ENCODE results near the gene ST6GALNAC5.

Gene ST6GALNAC5

GRCh38 chr1:76865696-76866286 lies 1.5 kb upstream of the ST6GALNAC5 start:
- no CpG with 5 or more reads among the region's 2 CpGs for WGBS (ENCODE audit: insufficient coverage)
- peaks cover 21 to 58% (median 30%) of the 10 kb centered on the region in 5 experiments for H3K27me3 ChIP-seq (replicated peaks in 2 of 5; ENCODE audit: control insufficient read depth in 4 of 5, insufficient read depth in 5 of 5, low read length in 4 of 5)
- no peak overlapping the region for H3K27ac ChIP-seq (ENCODE audit: insufficient read depth in 1 of 2, low read depth in 1 of 2, low read length in 2 of 2, poor library complexity in 1 of 2, severe bottlenecking in 2 of 2)
- ChIA-PET POLR2A (no interaction called here), CTCF (no interaction called here)
- no peaks in the 10 kb centered on the region for H3K36me3 ChIP-seq (ENCODE audit: control insufficient read depth in 4 of 4, insufficient read depth in 4 of 4, low read length in 3 of 4)
- no peak for DNase-seq
- H3K4me1 ChIP-seq (ENCODE audit: control extremely low read depth in 1 of 4, control insufficient read depth in 4 of 4, insufficient read depth in 4 of 4, low read length in 3 of 4) = peaks cover 0 to 23% (median 19%) of the 10 kb centered on the region in 4 experiments
- no peaks in the 10 kb centered on the region for H3K9me3 ChIP-seq (ENCODE audit: control extremely low read depth in 1 of 5, control insufficient read depth in 4 of 5, insufficient read depth in 2 of 5, low read depth in 1 of 5, low read length in 4 of 5)
- no peak overlapping the region for H3K4me3 ChIP-seq (ENCODE audit: control insufficient read depth in 1 of 7, extremely low read depth in 1 of 7, insufficient read depth in 4 of 7, low read depth in 2 of 7, low read length in 6 of 7)

GRCh38 chr1:76866566-76866965 lies 714 bp upstream of the ST6GALNAC5 start:
- DNase-seq = no peak
- H3K27me3 ChIP-seq (replicated peaks in 2 of 5; ENCODE audit: control insufficient read depth in 4 of 5, insufficient read depth in 5 of 5, low read length in 4 of 5) = peaks cover 21 to 58% (median 29%) of the 10 kb centered on the region in 5 experiments
- no peak overlapping the region for H3K4me3 ChIP-seq (ENCODE audit: control insufficient read depth in 1 of 7, extremely low read depth in 1 of 7, insufficient read depth in 4 of 7, low read depth in 2 of 7, low read length in 6 of 7)
- no peak overlapping the region for H3K27ac ChIP-seq (ENCODE audit: insufficient read depth in 1 of 2, low read depth in 1 of 2, low read length in 2 of 2, poor library complexity in 1 of 2, severe bottlenecking in 2 of 2)
- no peaks in the 10 kb centered on the region for H3K9me3 ChIP-seq (ENCODE audit: control extremely low read depth in 1 of 5, control insufficient read depth in 4 of 5, insufficient read depth in 2 of 5, low read depth in 1 of 5, low read length in 4 of 5)
- WGBS (ENCODE audit: insufficient coverage) = no CpG with 5 or more reads among the region's 4 CpGs
- POLR2A ChIA-PET = no interaction called here
- H3K4me1 ChIP-seq (ENCODE audit: control extremely low read depth in 1 of 4, control insufficient read depth in 4 of 4, insufficient read depth in 4 of 4, low read length in 3 of 4) = peaks cover 0 to 23% (median 19%) of the 10 kb centered on the region in 4 experiments
- CTCF ChIA-PET = no interaction called here
- H3K36me3 ChIP-seq (ENCODE audit: control insufficient read depth in 4 of 4, insufficient read depth in 4 of 4, low read length in 3 of 4) = no peaks in the 10 kb centered on the region

- Histone ChIP-seq H3K9me3 (ENCODE audit: control extremely low read depth in 1 of 5, control insufficient read depth in 4 of 5, insufficient read depth in 2 of 5, low read depth in 1 of 5, low read length in 4 of 5) (no peaks in the 10 kb centered on the region), H3K27ac (ENCODE audit: insufficient read depth in 1 of 2, low read depth in 1 of 2, low read length in 2 of 2, poor library complexity in 1 of 2, severe bottlenecking in 2 of 2) (no peak overlapping the region), H3K4me1 (ENCODE audit: control extremely low read depth in 1 of 4, control insufficient read depth in 4 of 4, insufficient read depth in 4 of 4, low read length in 3 of 4) (peaks cover 0 to 23% (median 19%) of the 10 kb centered on the region in 4 experiments), H3K27me3 (replicated peaks in 2 of 5; ENCODE audit: control insufficient read depth in 4 of 5, insufficient read depth in 5 of 5, low read length in 4 of 5) (peaks cover 21 to 57% (median 26%) of the 10 kb centered on the region in 5 experiments), H3K36me3 (ENCODE audit: control insufficient read depth in 4 of 4, insufficient read depth in 4 of 4, low read length in 3 of 4) (no peaks in the 10 kb centered on the region), H3K4me3 (ENCODE audit: control insufficient read depth in 1 of 7, extremely low read depth in 1 of 7, insufficient read depth in 4 of 7, low read depth in 2 of 7, low read length in 6 of 7) (peak overlapping the region; percentile 23 to 80 (median 61))
- DNase-seq = peak; percentile 14 to 75 (median 60)
- under 1% methylated on average over 42 of the region's 65 CpGs for WGBS (ENCODE audit: insufficient coverage)
- ChIA-PET CTCF (no interaction called here), POLR2A (no interaction called here)
Measured at GRCh38 chr1:76868154-76868882, 1.0 kb downstream of the ST6GALNAC5 start.

GRCh38 chr1:76868916-76869315 lies 1.6 kb downstream of the ST6GALNAC5 start:
- Histone ChIP-seq H3K36me3 (ENCODE audit: control insufficient read depth in 4 of 4, insufficient read depth in 4 of 4, low read length in 3 of 4) (no peaks in the 10 kb centered on the region), H3K4me3 (ENCODE audit: control insufficient read depth in 1 of 7, extremely low read depth in 1 of 7, insufficient read depth in 4 of 7, low read depth in 2 of 7, low read length in 6 of 7) (peak overlapping the region in 6 of 7 experiments; percentile 39 to 80 (median 64)), H3K27me3 (replicated peaks in 2 of 5; ENCODE audit: control insufficient read depth in 4 of 5, insufficient read depth in 5 of 5, low read length in 4 of 5) (peaks cover 20 to 57% (median 26%) of the 10 kb centered on the region in 5 experiments), H3K4me1 (ENCODE audit: control extremely low read depth in 1 of 4, control insufficient read depth in 4 of 4, insufficient read depth in 4 of 4, low read length in 3 of 4) (peaks cover 0 to 23% (median 19%) of the 10 kb centered on the region in 4 experiments), H3K9me3 (ENCODE audit: control extremely low read depth in 1 of 5, control insufficient read depth in 4 of 5, insufficient read depth in 2 of 5, low read depth in 1 of 5, low read length in 4 of 5) (no peaks in the 10 kb centered on the region), H3K27ac (ENCODE audit: insufficient read depth in 1 of 2, low read depth in 1 of 2, low read length in 2 of 2, poor library complexity in 1 of 2, severe bottlenecking in 2 of 2) (no peak overlapping the region)
- 2% methylated on average over 19 of the region's 19 CpGs for WGBS (ENCODE audit: insufficient coverage)
- ChIA-PET CTCF (no interaction called here), POLR2A (no interaction called here)
- DNase-seq = peak in 2 of 3 donors; percentile 10 to 22

GRCh38 chr1:76870037-76870436 lies 2.8 kb downstream of the ST6GALNAC5 start:
- POLR2A ChIA-PET = no interaction called here
- Histone ChIP-seq H3K27me3 (replicated peaks in 2 of 5; ENCODE audit: control insufficient read depth in 4 of 5, insufficient read depth in 5 of 5, low read length in 4 of 5) (peaks cover 18 to 50% (median 23%) of the 10 kb centered on the region in 5 experiments), H3K9me3 (ENCODE audit: control extremely low read depth in 1 of 5, control insufficient read depth in 4 of 5, insufficient read depth in 2 of 5, low read depth in 1 of 5, low read length in 4 of 5) (no peaks in the 10 kb centered on the region), H3K4me1 (ENCODE audit: control extremely low read depth in 1 of 4, control insufficient read depth in 4 of 4, insufficient read depth in 4 of 4, low read length in 3 of 4) (peaks cover 0 to 23% (median 19%) of the 10 kb centered on the region in 4 experiments), H3K36me3 (ENCODE audit: control insufficient read depth in 4 of 4, insufficient read depth in 4 of 4, low read length in 3 of 4) (no peaks in the 10 kb centered on the region), H3K4me3 (ENCODE audit: control insufficient read depth in 1 of 7, extremely low read depth in 1 of 7, insufficient read depth in 4 of 7, low read depth in 2 of 7, low read length in 6 of 7) (no peak overlapping the region), H3K27ac (ENCODE audit: insufficient read depth in 1 of 2, low read depth in 1 of 2, low read length in 2 of 2, poor library complexity in 1 of 2, severe bottlenecking in 2 of 2) (no peak overlapping the region)
- CTCF ChIA-PET = no interaction called here
- peak; percentile 22 to 84 (median 62) for DNase-seq
- WGBS (ENCODE audit: insufficient coverage) = 25% methylated on average over 2 of the region's 2 CpGs

GRCh38 chr1:76871355-76871974 lies 4.2 kb downstream of the ST6GALNAC5 start:
- Histone ChIP-seq H3K4me3 (ENCODE audit: control insufficient read depth in 1 of 7, extremely low read depth in 1 of 7, insufficient read depth in 4 of 7, low read depth in 2 of 7, low read length in 6 of 7) (no peak overlapping the region), H3K27me3 (replicated peaks in 2 of 5; ENCODE audit: control insufficient read depth in 4 of 5, insufficient read depth in 5 of 5, low read length in 4 of 5) (peaks cover 9 to 41% (median 13%) of the 10 kb centered on the region in 5 experiments), H3K4me1 (ENCODE audit: control extremely low read depth in 1 of 4, control insufficient read depth in 4 of 4, insufficient read depth in 4 of 4, low read length in 3 of 4) (peaks cover 0 to 23% (median 19%) of the 10 kb centered on the region in 4 experiments), H3K27ac (ENCODE audit: insufficient read depth in 1 of 2, low read depth in 1 of 2, low read length in 2 of 2, poor library complexity in 1 of 2, severe bottlenecking in 2 of 2) (no peak overlapping the region), H3K36me3 (ENCODE audit: control insufficient read depth in 4 of 4, insufficient read depth in 4 of 4, low read length in 3 of 4) (no peaks in the 10 kb centered on the region), H3K9me3 (ENCODE audit: control extremely low read depth in 1 of 5, control insufficient read depth in 4 of 5, insufficient read depth in 2 of 5, low read depth in 1 of 5, low read length in 4 of 5) (no peaks in the 10 kb centered on the region)
- POLR2A ChIA-PET = no interaction called here
- WGBS (ENCODE audit: insufficient coverage) = 81% methylated on average over 2 of the region's 3 CpGs
- CTCF ChIA-PET = interaction anchor here (1.3 kb wide), 1 partner anchor 543 kb away, joined by 3 read pairs; no protein-coding TSS in a partner anchor
- DNase-seq = peak in 2 of 3 donors; percentile 51 to 65

- H3K27ac ChIP-seq (ENCODE audit: insufficient read depth in 1 of 2, low read depth in 1 of 2, low read length in 2 of 2, poor library complexity in 1 of 2, severe bottlenecking in 2 of 2) = no peak overlapping the region
Measured at GRCh38 chr1:76872944-76873343, 5.7 kb downstream of the ST6GALNAC5 start.

More at GRCh38 chr1:76872944-76873343, 5.7 kb downstream of the ST6GALNAC5 start:
- Histone ChIP-seq H3K4me3 (ENCODE audit: control insufficient read depth in 1 of 7, extremely low read depth in 1 of 7, insufficient read depth in 4 of 7, low read depth in 2 of 7, low read length in 6 of 7) (no peak overlapping the region), H3K4me1 (ENCODE audit: control extremely low read depth in 1 of 4, control insufficient read depth in 4 of 4, insufficient read depth in 4 of 4, low read length in 3 of 4) (peaks cover 0 to 13% (median 11%) of the 10 kb centered on the region in 4 experiments), H3K9me3 (ENCODE audit: control extremely low read depth in 1 of 5, control insufficient read depth in 4 of 5, insufficient read depth in 2 of 5, low read depth in 1 of 5, low read length in 4 of 5) (no peaks in the 10 kb centered on the region), H3K27me3 (replicated peaks in 2 of 5; ENCODE audit: control insufficient read depth in 4 of 5, insufficient read depth in 5 of 5, low read length in 4 of 5) (peaks cover 5 to 28% (median 7%) of the 10 kb centered on the region in 5 experiments), H3K36me3 (ENCODE audit: control insufficient read depth in 4 of 4, insufficient read depth in 4 of 4, low read length in 3 of 4) (no peaks in the 10 kb centered on the region)
- POLR2A ChIA-PET = no interaction called here
- CTCF ChIA-PET = interaction anchor here (1.3 kb wide), 1 partner anchor 544 kb away, joined by 3 read pairs; no protein-coding TSS in a partner anchor
- no peak for DNase-seq

All from common myeloid progenitor, CD34-positive (primary cell).